ENCODE measurements around the gene NIPBL. TPM values are rescaled to one million over a fixed set of nuclear protein-coding genes. Genes with fewer than 3 reads are reported as not detected.
"Not testable (repeated sequence)": the region's sequence is repeated elsewhere in the genome, so short reads cannot be mapped to it uniquely, and the experiment has no call there.

The NIPBL gene
- total RNA-seq, 1 experiment from 2014 or later, result 61.3 TPM

DNA sequence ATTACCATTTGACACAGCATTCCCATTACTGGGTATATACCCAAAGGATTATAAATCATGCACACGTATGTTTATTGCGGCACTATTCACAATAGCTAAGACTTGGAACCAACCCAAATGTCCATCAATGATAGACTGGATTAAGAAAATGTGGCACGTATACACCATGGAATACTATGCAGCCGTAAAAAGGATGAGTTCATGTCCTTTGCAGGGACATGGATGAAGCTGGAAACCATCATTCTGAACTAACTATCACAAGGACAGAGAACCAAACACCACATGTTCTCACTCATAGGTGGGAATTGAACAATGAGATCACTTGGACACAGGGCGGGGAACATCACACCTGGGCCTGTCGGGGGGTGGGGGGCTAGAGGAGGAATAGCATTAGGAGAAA lies 23.7 kb upstream of the NIPBL start:
- not testable (repeated sequence) for H3K14ac ChIP-seq (ENCODE audit: insufficient read depth, low read length); H3K79me2 ChIP-seq (ENCODE audit: insufficient read depth, low read length); H2BK20ac ChIP-seq (ENCODE audit: low read depth, low read length, poor library complexity, severe bottlenecking); H3K9me3 Mint-ChIP-seq; H3K23ac ChIP-seq (ENCODE audit: insufficient read length, low read depth, low read length); H2BK12ac ChIP-seq (ENCODE audit: insufficient read length, low read depth, low read length); H4K20me1 ChIP-seq (ENCODE audit: control insufficient read depth, insufficient read depth, insufficient read length); H3K56ac ChIP-seq (ENCODE audit: insufficient read length, low read depth, low read length); H4K91ac ChIP-seq (ENCODE audit: insufficient read length, low read depth, low read length); H2AFZ ChIP-seq (ENCODE audit: low read length); H3K9ac ChIP-seq (ENCODE audit: extremely low read depth, insufficient read length, low read length); H3K18ac ChIP-seq (ENCODE audit: insufficient read length, low read depth, low read length); H2BK15ac ChIP-seq (ENCODE audit: low read depth, low read length); H3T11ph ChIP-seq (ENCODE audit: low read length); H3K9me3 ChIP-seq (ENCODE audit: control insufficient read depth, low read depth, low read length); DNase-seq; H3K27ac Mint-ChIP-seq; H2BK120ac ChIP-seq (ENCODE audit: low read depth, low read length, poor library complexity, severe bottlenecking); H3K27ac ChIP-seq (ENCODE audit: insufficient read length, low read depth, low read length); H3K4me1 ChIP-seq (ENCODE audit: insufficient read depth, low read length); H3K4me2 ChIP-seq (ENCODE audit: insufficient read depth, insufficient read length, low read length); H3K23me2 ChIP-seq (ENCODE audit: insufficient read length, low read depth, low read length, poor library complexity, severe bottlenecking); H4K8ac ChIP-seq (replicated peaks; ENCODE audit: insufficient read length, low read depth, low read length); H4K5ac ChIP-seq (ENCODE audit: insufficient read length, low read depth, low read length); H2AK5ac ChIP-seq (ENCODE audit: insufficient read length, low read length); H3K4me3 Mint-ChIP-seq; H3K4ac ChIP-seq (ENCODE audit: low read depth, low read length); H3K4me1 Mint-ChIP-seq; H2BK5ac ChIP-seq (ENCODE audit: insufficient read length, low read length); H3K27me3 ChIP-seq (ENCODE audit: insufficient read depth, low read length); H3K79me1 ChIP-seq (ENCODE audit: insufficient read depth, low read depth, low read length, poor library complexity, severe bottlenecking); H3K36me3 Mint-ChIP-seq (ENCODE audit: insufficient read depth in 1 of 3, low read depth in 3 of 3); H3K27me3 Mint-ChIP-seq (ENCODE audit: low read depth)
- no CpG with 5 or more reads among the region's 6 CpGs for WGBS (ENCODE audit: extremely low coverage, insufficient read length, low lambda C conversion rate)

Measured in H9 (cell line).